Mucosa of rectum (tissue), 2 donors: ENCODE measurements around the gene NFATC2IP.
A peak's percentile ranks its signal among the peaks of the same experiment; 100 is the strongest.
"Not testable (repeated sequence)": the region's sequence is repeated elsewhere in the genome, so short reads cannot be mapped to it uniquely, and the experiment has no call there.

Experiments used
- H3K27ac ChIP-seq, 2 donors: one replicate each; pipeline ENCODE4 v1.7.0; 2013; ENCODE audit warnings: inconsistent platforms in 2 of 2, low read depth in 2 of 2, low read length in 2 of 2
- H3K27me3 ChIP-seq, 2 donors: one replicate each; pipeline ENCODE4 v1.7.0; 2013; ENCODE audit warnings: low read length in 2 of 2; ENCODE audit not compliant: control insufficient read depth in 2 of 2, insufficient read depth in 2 of 2
- H3K36me3 ChIP-seq, 2 donors: one replicate each; pipeline ENCODE4 v1.7.0; 2013; ENCODE audit warnings: low read length in 2 of 2; ENCODE audit not compliant: control insufficient read depth in 2 of 2, insufficient read depth in 2 of 2
- H3K4me1 ChIP-seq, 2 donors: one replicate each; pipeline ENCODE4 v1.7.0; 2013; ENCODE audit warnings: low read length in 2 of 2, mild to moderate bottlenecking in 1 of 2; ENCODE audit not compliant: control insufficient read depth in 2 of 2, insufficient read depth in 2 of 2
- H3K4me3 ChIP-seq, 2 donors: one replicate each; pipeline ENCODE4 v1.7.0; 2013; ENCODE audit warnings: low read length in 2 of 2
- H3K9ac ChIP-seq, 2 donors: one replicate each; pipeline ENCODE4 v1.7.0; 2013; ENCODE audit warnings: low read length in 2 of 2, low read depth in 1 of 2, mild to moderate bottlenecking in 1 of 2
- H3K9me3 ChIP-seq, 2 donors: one replicate each; pipeline ENCODE4 v1.7.0; 2013; ENCODE audit warnings: low read length in 2 of 2; ENCODE audit not compliant: control insufficient read depth in 2 of 2
- donor health status: healthy.
- donor health status: Normal muscosa, but diverticular disease.

Gene NFATC2IP

GRCh38 chr16:28935924-28936783, 14.6 kb upstream of the NFATC2IP start:
- Histone ChIP-seq H3K4me3 (peak overlapping the region; percentile 65 to 71), H3K9me3 (no peaks in the 10 kb centered on the region), H3K9ac (peak overlapping the region; percentile 35 to 48), H3K27ac (peak overlapping the region in 1 of 2 donors; percentile 27), H3K4me1 (peaks cover 0 to 6% of the 10 kb centered on the region in 2 donors), H3K36me3 (no peaks in the 10 kb centered on the region), H3K27me3 (no peaks in the 10 kb centered on the region)

GRCh38 chr16:28936784-28937155, 14.0 kb upstream of the NFATC2IP start:
- no peaks in the 10 kb centered on the region for H3K27me3 ChIP-seq
- H3K9ac ChIP-seq = no peak overlapping the region
- peaks cover 0 to 6% of the 10 kb centered on the region in 2 donors for H3K4me1 ChIP-seq
- no peak overlapping the region for H3K27ac ChIP-seq
- H3K9me3 ChIP-seq = no peaks in the 10 kb centered on the region
- peak overlapping the region in 1 of 2 donors; percentile 65 for H3K4me3 ChIP-seq
- no peaks in the 10 kb centered on the region for H3K36me3 ChIP-seq

GRCh38 chr16:28937222-28937876, 13.4 kb upstream of the NFATC2IP start:
- Histone ChIP-seq H3K36me3 (no peaks in the 10 kb centered on the region), H3K27me3 (no peaks in the 10 kb centered on the region), H3K4me3 (no peak overlapping the region), H3K27ac (no peak overlapping the region), H3K4me1 (peaks cover 0 to 6% of the 10 kb centered on the region in 2 donors), H3K9ac (no peak overlapping the region), H3K9me3 (no peaks in the 10 kb centered on the region)

GRCh38 chr16:28938721-28939120, 12.0 kb upstream of the NFATC2IP start:
- no peaks in the 10 kb centered on the region for H3K27me3 ChIP-seq
- H3K36me3 ChIP-seq = no peaks in the 10 kb centered on the region
- peaks cover 0 to 6% of the 10 kb centered on the region in 2 donors for H3K4me1 ChIP-seq
- H3K4me3 ChIP-seq = no peak overlapping the region
- H3K9ac ChIP-seq = no peak overlapping the region
- no peak overlapping the region for H3K27ac ChIP-seq
- no peaks in the 10 kb centered on the region for H3K9me3 ChIP-seq

GRCh38 chr16:28939825-28940224, 10.9 kb upstream of the NFATC2IP start:
- H3K27me3 ChIP-seq, H3K4me1 ChIP-seq, H3K9ac ChIP-seq, H3K27ac ChIP-seq, H3K9me3 ChIP-seq, H3K36me3 ChIP-seq, H3K4me3 ChIP-seq: not testable (repeated sequence)

GRCh38 chr16:28943281-28943680, 7.5 kb upstream of the NFATC2IP start:
- no peaks in the 10 kb centered on the region for H3K27me3 ChIP-seq
- H3K4me1 ChIP-seq = peaks cover 3 to 4% of the 10 kb centered on the region in 2 donors
- H3K9ac ChIP-seq = no peak overlapping the region
- no peak overlapping the region for H3K4me3 ChIP-seq
- no peaks in the 10 kb centered on the region for H3K9me3 ChIP-seq
- H3K27ac ChIP-seq = no peak overlapping the region
- no peaks in the 10 kb centered on the region for H3K36me3 ChIP-seq

GRCh38 chr16:28946681-28947080, 4.1 kb upstream of the NFATC2IP start:
- no peak overlapping the region for H3K9ac ChIP-seq
- no peaks in the 10 kb centered on the region for H3K27me3 ChIP-seq
- peaks cover 6 to 9% of the 10 kb centered on the region in 2 donors for H3K4me1 ChIP-seq
- H3K4me3 ChIP-seq = no peak overlapping the region
- no peak overlapping the region for H3K27ac ChIP-seq
- no peaks in the 10 kb centered on the region for H3K9me3 ChIP-seq
- no peaks in the 10 kb centered on the region for H3K36me3 ChIP-seq

GRCh38 chr16:28951410-28951943, 740 bp downstream of the NFATC2IP start:
- H3K27ac ChIP-seq = peak overlapping the region; percentile 87
- peaks cover 19 to 29% of the 10 kb centered on the region in 2 donors for H3K36me3 ChIP-seq
- H3K4me3 ChIP-seq = peak overlapping the region; percentile 74 to 80
- H3K4me1 ChIP-seq = peaks cover 9 to 13% of the 10 kb centered on the region in 2 donors
- H3K9ac ChIP-seq = peak overlapping the region; percentile 79 to 87
- no peaks in the 10 kb centered on the region for H3K9me3 ChIP-seq
- H3K27me3 ChIP-seq = no peaks in the 10 kb centered on the region

GRCh38 chr16:28958216-28958615, 7.5 kb downstream of the NFATC2IP start:
- H3K27me3 ChIP-seq = no peaks in the 10 kb centered on the region
- no peak overlapping the region for H3K9ac ChIP-seq
- no peaks in the 10 kb centered on the region for H3K9me3 ChIP-seq
- H3K27ac ChIP-seq = no peak overlapping the region
- no peaks in the 10 kb centered on the region for H3K4me1 ChIP-seq
- no peak overlapping the region for H3K4me3 ChIP-seq
- peaks cover 58 to 71% of the 10 kb centered on the region in 2 donors for H3K36me3 ChIP-seq

GRCh38 chr16:28958836-28959235, 8.1 kb downstream of the NFATC2IP start:
- H3K36me3 ChIP-seq = peaks cover 64 to 72% of the 10 kb centered on the region in 2 donors
- H3K27ac ChIP-seq = no peak overlapping the region
- H3K4me3 ChIP-seq = no peak overlapping the region
- H3K9me3 ChIP-seq = no peaks in the 10 kb centered on the region
- H3K4me1 ChIP-seq = no peaks in the 10 kb centered on the region
- H3K9ac ChIP-seq = no peak overlapping the region
- no peaks in the 10 kb centered on the region for H3K27me3 ChIP-seq
